Gastrocnemius medialis (tissue), 4 donors: ENCODE measurements around the gene KYNU.

Experiments
- CTCF ChIP-seq, 5 experiments: fragments of 450-650 bp in 3 of 5; fragments of 200-600 bp in 2 of 5; sonication (generic) in 2 of 5; IDR thresholded peaks in 4 of 5; conservative IDR thresholded peaks in 1 of 5; 1 replicate in 4 of 5; 2 replicates in 1 of 5; pipeline ENCODE4 v1.5.1; 2016 to 2019; ENCODE audit warnings: antibody characterized with exemption in 5 of 5, mild to moderate bottlenecking in 3 of 5, moderate library complexity in 3 of 5
- POLR2A ChIP-seq, 2 donors: fragments of 450-650 bp; IDR thresholded peaks; one replicate each; pipeline ENCODE4 v1.6.1; 2017; ENCODE audit warnings: antibody characterized with exemption in 2 of 2, mild to moderate bottlenecking in 2 of 2, moderate library complexity in 2 of 2

DNA sequence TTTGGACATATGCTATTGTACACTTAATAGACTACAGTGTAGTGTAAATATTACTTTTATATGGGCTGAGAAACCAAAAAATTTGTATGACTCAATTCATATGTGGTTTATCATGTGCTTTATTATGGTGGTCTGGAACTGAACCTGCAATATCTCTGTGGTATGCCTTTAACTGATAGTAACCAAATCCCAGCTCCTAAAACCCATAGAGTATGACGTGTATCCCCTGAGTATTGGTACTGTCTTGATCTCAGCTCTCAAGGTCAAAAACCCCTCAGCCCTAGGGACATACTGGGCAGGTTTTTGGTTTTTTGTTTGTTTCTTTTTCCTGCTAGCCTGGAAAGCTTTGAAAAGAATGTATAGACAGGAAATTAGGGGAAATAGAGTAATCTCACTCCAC is 209.6 kb downstream of the KYNU start:
- no peak for TF ChIP-seq CTCF (IDR thresholded peaks at IDR 0.05 in 4 of 5, conservative IDR thresholded peaks at IDR 0.05 in 1 of 5)
- no peak for TF ChIP-seq POLR2A (IDR thresholded peaks at IDR 0.05)
